ENCODE data around the gene COA8. TPM values are rescaled to one million over a fixed set of nuclear protein-coding genes. Genes with fewer than 3 reads are reported as not detected.

COA8 gene
- total RNA-seq, 1 experiment from 2014 or later, result 37.2 TPM

- TF ChIP-seq CTCF (IDR thresholded peaks at IDR 0.05; ENCODE audit: unreplicated experiment), result no peak
- peaks cover 5% of the 10 kb centered on the region for H3K4me1 Mint-ChIP-seq (ENCODE audit: low read depth, unreplicated experiment)
- no peaks in the 10 kb centered on the region for H3K27me3 Mint-ChIP-seq (ENCODE audit: unreplicated experiment)
- intact Hi-C loops (cut with micrococcal nuclease; ENCODE audit: unreplicated experiment), result no loop called here
- BruUV-seq (replicated peaks), result no TSS peak
- peaks cover 43% of the 10 kb centered on the region for H3K36me3 Mint-ChIP-seq (ENCODE audit: insufficient read depth, unreplicated experiment)
- no peak for DNase-seq
- peak overlapping the region; percentile 22 for H3K27ac Mint-ChIP-seq (ENCODE audit: unreplicated experiment)
- no peak overlapping the region for H3K4me3 Mint-ChIP-seq (ENCODE audit: low read depth, unreplicated experiment)
- CTCF ChIA-PET, result interaction anchor here (2.5 kb wide), 1 partner anchor 30 kb away, joined by 23 read pairs; no protein-coding TSS in a partner anchor
- no peaks in the 10 kb centered on the region for H3K9me3 Mint-ChIP-seq (ENCODE audit: low read depth, unreplicated experiment)
These were observed 45.6 kb upstream of the COA8 start for GRCh38 chr14:103517174-103517566.

GRCh38 chr14:103517721-103518421 lies 44.9 kb upstream of the COA8 start:
- H3K4me1 Mint-ChIP-seq (ENCODE audit: low read depth, unreplicated experiment), result peaks cover 5% of the 10 kb centered on the region
- no peak for DNase-seq
- CTCF ChIA-PET, result interaction anchor here (1.0 to 2.5 kb wide), 3 partner anchors 17 to 29 kb away, joined by 3 to 23 read pairs (median 4); no protein-coding TSS in a partner anchor
- no peak overlapping the region for H3K4me3 Mint-ChIP-seq (ENCODE audit: low read depth, unreplicated experiment)
- H3K27ac Mint-ChIP-seq (ENCODE audit: unreplicated experiment), result peak overlapping the region; percentile 22
- H3K36me3 Mint-ChIP-seq (ENCODE audit: insufficient read depth, unreplicated experiment), result peaks cover 36% of the 10 kb centered on the region
- H3K9me3 Mint-ChIP-seq (ENCODE audit: low read depth, unreplicated experiment), result no peaks in the 10 kb centered on the region
- H3K27me3 Mint-ChIP-seq (ENCODE audit: unreplicated experiment), result no peaks in the 10 kb centered on the region
- no peak for TF ChIP-seq CTCF (IDR thresholded peaks at IDR 0.05; ENCODE audit: unreplicated experiment)
- intact Hi-C loops (cut with micrococcal nuclease; ENCODE audit: unreplicated experiment), result loop anchor here (2.0 kb wide), 1 partner anchor 29 kb away; no protein-coding TSS in a partner anchor
- BruUV-seq (replicated peaks), result no TSS peak

- Mint-ChIP-seq H3K9me3 (ENCODE audit: low read depth, unreplicated experiment) (no peaks in the 10 kb centered on the region), H3K27ac (ENCODE audit: unreplicated experiment) (peak overlapping the region; percentile 18), H3K36me3 (ENCODE audit: insufficient read depth, unreplicated experiment) (peaks cover 35% of the 10 kb centered on the region), H3K27me3 (ENCODE audit: unreplicated experiment) (no peaks in the 10 kb centered on the region), H3K4me3 (ENCODE audit: low read depth, unreplicated experiment) (no peak overlapping the region), H3K4me1 (ENCODE audit: low read depth, unreplicated experiment) (peaks cover 5% of the 10 kb centered on the region)
- intact Hi-C loops (cut with micrococcal nuclease; ENCODE audit: unreplicated experiment), result loop anchor here (2.0 kb wide), 1 partner anchor 28 kb away; no protein-coding TSS in a partner anchor
- TF ChIP-seq CTCF (IDR thresholded peaks at IDR 0.05; ENCODE audit: unreplicated experiment), result peak; percentile 80
- peak; percentile 82 for DNase-seq
- no TSS peak for BruUV-seq (replicated peaks)
- CTCF ChIA-PET, result interaction anchor here (0.9 to 2.5 kb wide), 5 partner anchors 10 to 28 kb away, joined by 3 to 23 read pairs (median 4); partner anchors contain the start of gene TRMT61A
These were observed 44.2 kb upstream of the COA8 start for GRCh38 chr14:103518422-103519042.

- Mint-ChIP-seq H3K4me3 (ENCODE audit: low read depth, unreplicated experiment) (no peak overlapping the region), H3K9me3 (ENCODE audit: low read depth, unreplicated experiment) (no peaks in the 10 kb centered on the region), H3K27ac (ENCODE audit: unreplicated experiment) (peak overlapping the region; percentile 18), H3K27me3 (ENCODE audit: unreplicated experiment) (no peaks in the 10 kb centered on the region), H3K36me3 (ENCODE audit: insufficient read depth, unreplicated experiment) (peaks cover 37% of the 10 kb centered on the region), H3K4me1 (ENCODE audit: low read depth, unreplicated experiment) (peaks cover 5% of the 10 kb centered on the region)
- no peak for DNase-seq
- no peak for TF ChIP-seq CTCF (IDR thresholded peaks at IDR 0.05; ENCODE audit: unreplicated experiment)
- intact Hi-C loops (cut with micrococcal nuclease; ENCODE audit: unreplicated experiment), result loop anchor here (2.0 kb wide), 1 partner anchor 28 kb away; no protein-coding TSS in a partner anchor
- no TSS peak for BruUV-seq (replicated peaks)
- CTCF ChIA-PET, result interaction anchor here (0.9 to 2.5 kb wide), 5 partner anchors 9 to 28 kb away, joined by 3 to 23 read pairs (median 4); partner anchors contain the start of gene TRMT61A
These were observed 43.5 kb upstream of the COA8 start for GRCh38 chr14:103519043-103519836.
